GM21360 (cell line): ENCODE measurements around the gene TMSB4X.
A peak's percentile ranks its signal among the peaks of the same experiment; 100 is the strongest.
"Not testable (repeated sequence)": the region's sequence is repeated elsewhere in the genome, so short reads cannot be mapped to it uniquely, and the experiment has no call there.

Experiments used
- ATAC-seq: cut with Tn5 transposase; IDR thresholded peaks from one replicate; pipeline ENCODE4 v1.9.1; 2021; ENCODE audit warnings: mild to moderate bottlenecking, moderate library complexity; ENCODE audit not compliant: unreplicated experiment

TMSB4X gene

GRCh38 chrX:12954981-12955380 lies 19.9 kb upstream of the TMSB4X start:
- ATAC-seq: no peak

- ATAC-seq: peak; percentile 41
Observed at GRCh38 chrX:12955882-12956703, 18.8 kb upstream of the TMSB4X start.

DNA sequence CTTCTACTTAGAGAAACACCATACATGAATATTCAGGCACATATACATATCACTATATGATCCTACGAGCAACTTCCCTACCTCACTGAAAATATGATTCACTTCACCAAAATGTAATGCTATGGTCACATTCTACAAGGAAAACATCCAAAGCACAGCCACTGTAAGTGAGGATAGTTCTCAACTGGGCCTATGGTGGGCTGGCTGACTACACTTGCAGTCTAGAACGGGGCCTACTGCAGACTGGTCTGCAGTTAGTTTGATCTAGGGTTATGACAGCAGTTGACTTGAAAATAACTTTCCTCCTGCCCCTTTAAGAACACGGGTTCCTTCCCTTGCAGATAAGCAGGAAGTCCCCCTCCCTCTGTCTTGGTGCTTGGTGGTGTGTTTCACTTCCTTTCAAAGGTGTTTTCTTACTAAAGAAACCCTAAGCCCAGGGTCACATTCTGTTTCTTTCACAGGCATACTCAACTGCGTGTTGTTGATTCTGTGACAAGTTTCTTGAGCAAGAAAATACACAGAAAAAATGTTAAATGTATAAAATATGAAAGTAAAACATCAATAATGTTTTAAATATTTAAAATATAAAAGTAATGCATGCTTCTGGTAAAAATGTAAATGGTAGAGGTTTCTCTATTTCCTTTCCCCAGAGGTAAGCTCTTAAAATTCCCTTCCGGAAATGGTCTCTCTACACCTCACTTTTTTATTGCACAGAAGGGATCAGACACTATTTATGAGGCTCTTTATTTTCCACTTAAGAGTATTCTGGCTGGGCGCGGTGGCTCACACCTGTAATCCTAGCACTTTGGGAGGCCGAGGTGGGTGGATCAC lies 18.0 kb upstream of the TMSB4X start:
- ATAC-seq: peak; percentile 56

GRCh38 chrX:12958059-12958458 lies 16.9 kb upstream of the TMSB4X start:
- ATAC-seq: no peak

DNA sequence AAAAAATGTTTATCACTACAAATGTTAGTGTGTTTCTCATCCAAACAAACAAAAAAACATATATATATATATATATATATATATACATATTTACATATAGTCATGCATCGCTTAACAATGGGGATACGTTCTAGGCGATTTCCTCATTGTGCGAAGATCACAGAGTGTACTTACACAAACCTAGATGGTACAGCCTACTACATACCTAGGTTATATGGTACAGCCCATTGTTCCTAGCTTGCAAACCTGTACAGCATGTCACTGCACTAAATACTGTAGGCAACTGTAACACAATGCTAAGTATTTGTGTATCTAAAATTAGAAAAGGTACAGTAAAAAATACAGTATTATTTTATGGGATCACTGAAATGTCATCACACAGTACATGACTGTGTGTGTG lies 16.4 kb upstream of the TMSB4X start:
- no peak for ATAC-seq

DNA sequence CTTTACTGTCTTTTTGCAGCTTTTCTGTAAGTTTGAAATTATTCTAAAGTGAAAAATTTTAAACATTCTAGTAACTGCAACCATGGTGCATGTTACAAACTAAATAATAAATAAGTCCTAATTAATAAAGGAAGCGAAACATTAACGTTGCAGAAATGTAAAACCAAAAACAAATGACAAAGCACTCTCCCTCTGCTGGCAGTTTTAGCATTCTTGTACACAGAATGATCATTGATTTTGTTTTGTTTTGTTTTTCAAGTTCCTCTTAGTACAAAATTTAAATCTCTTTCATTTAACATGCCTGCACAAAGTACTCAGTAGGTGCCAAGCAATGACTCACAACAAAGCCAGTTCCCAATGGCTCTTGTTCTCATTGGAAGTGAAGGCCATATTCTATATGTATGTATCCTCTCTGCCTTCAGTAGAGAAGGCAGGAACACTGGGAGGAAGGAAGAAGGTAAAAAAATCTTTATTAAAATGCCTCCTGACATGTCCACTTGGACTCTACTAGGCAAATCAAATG lies 13.7 kb upstream of the TMSB4X start:
- no peak for ATAC-seq

- ATAC-seq: peak; percentile 50
Observed at GRCh38 chrX:12962041-12962504, 12.8 kb upstream of the TMSB4X start.

- not testable (repeated sequence) for ATAC-seq
Observed at GRCh38 chrX:12963210-12963850, 11.6 kb upstream of the TMSB4X start.

GRCh38 chrX:12965131-12965940 lies 9.6 kb upstream of the TMSB4X start:
- no peak for ATAC-seq

DNA sequence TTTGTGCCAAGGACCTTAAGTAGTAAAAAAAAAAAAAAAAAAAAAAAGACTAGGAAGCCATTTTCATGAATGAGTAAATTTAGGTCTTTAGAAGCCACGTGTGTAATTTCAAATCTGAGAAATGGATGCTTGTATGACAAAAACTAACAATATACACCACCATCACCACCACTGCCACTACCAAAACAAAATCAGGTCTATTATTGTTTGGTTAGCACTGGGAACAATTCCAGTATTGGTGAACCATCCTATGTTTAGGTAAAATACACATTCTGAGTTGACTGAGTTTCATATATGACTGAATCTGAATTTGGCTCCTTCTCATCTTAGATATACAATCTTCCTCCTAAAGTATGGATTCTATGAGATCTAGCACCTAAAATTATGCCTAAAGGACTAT lies 8.8 kb upstream of the TMSB4X start:
- no peak for ATAC-seq

DNA sequence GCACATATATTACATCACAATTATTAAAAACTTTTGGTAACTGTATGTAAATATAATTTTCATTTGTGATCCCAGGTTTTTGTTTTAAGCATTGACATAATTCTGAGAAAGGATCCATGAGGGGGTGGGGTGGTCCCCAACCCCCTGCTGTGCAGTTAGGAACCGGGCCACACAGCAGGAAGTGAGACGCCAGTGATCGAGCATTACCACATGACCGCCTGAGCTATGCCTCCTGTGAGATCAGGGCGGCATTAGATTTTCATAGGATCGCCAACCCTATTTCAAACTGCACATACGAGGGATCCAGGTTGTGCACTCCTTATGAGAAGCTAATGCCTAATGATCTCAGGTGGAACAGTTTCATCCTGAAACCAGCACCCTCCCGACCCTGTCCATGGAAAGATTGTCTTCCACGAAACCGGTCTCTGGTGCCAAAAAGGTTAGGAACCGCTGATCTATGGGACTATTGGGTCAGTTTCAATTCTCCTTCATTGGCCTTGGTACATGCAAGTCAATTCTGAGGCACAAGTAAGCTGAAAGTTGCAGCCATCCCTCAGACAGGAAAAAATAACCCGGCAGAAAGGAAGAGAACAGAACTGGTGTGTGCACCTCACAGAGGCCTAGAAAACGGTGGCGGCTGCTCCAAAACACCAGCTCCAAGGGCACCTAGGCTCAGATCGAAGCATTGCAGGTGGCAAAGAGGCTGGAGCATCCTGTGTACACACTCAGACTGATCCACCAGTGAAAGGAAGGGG lies 7.0 kb upstream of the TMSB4X start:
- no peak for ATAC-seq

- no peak for ATAC-seq
Observed at GRCh38 chrX:12970691-12971202, 4.2 kb upstream of the TMSB4X start.

DNA sequence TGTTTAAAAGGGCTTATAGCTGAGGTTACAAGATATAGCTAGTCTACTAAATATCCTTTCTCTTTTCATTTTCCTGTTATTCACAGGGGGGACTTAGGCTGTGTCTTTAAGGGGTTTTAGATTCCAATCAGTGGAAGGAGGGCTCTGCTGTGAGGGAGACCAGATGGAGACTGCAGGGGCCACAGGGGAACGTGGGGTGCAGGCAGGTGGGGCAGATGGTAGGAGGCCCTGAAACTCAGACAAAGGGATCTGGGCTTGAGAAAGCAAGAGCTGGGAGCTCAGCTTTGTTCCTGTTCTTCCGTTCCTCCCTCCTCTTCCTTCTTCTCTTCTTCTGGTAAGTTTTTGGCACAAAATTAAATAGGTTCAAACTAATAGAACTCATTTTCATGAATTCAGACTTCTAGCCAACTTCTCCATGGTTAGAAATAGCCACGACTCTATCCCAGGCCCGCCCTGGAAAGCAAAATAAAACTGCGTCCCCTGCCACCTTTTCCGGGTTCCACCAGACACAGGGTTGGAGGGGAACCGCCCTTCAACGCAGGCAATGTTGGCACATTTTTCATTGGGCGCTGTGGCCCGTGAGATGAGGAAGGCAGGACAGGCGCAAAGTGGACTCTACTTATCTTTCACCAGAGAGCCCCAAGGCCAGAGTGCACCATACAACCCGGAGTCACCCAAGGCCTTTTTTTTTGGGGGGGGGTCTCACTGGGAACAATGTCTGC lies 3.5 kb upstream of the TMSB4X start:
- no peak for ATAC-seq

DNA sequence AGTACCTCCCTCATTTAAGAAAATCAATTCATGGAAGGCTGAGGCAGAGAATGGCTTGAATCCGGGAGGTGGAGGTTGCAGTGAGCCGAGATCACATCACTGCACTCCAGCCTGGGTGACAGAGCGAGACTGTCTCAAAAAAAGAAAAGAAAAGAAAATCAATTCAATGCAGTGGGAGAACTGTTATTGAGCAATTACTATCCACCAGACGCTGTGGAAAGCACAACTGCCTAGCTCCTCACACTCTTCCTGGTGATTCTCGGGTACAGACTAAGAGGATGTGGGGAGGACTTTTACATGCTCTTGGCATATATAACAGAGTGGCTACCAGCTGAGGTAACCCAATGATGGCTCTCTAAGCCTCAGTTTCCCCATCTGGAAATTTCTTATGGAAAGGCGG lies 2.7 kb upstream of the TMSB4X start:
- ATAC-seq: no peak

DNA sequence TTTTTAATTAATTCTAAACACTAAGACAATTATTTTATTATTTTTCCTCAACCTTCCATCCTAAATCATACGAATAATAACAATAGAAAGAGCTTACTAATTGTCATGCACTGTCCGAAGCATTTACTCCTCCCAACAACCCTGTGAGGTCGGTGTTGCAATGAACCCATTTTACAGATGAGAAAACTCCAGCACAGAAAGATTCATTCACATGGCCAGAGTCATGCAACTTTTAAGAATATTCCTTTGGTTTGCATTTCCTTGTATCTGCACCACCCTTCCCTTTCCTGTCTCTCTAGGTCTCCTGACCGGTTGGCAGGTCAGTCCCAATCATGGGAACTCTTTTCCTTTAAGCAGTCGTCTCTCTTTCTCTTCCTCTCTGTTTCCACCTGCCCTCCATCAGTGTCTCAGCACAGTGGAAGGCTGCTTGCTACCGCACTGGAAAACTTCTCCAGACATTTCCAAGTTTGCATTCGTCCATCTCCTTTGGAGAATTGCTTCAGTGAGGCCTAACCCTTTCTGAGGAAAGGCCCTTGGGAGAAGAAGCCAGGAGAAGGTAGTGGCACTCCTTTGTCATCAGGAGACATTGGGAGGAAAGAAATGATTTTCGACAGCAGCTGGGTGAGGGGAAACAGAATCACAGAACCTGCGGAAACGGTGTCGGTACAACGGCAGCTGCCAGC lies 1.9 kb upstream of the TMSB4X start:
- no peak for ATAC-seq

- no peak for ATAC-seq
Observed at GRCh38 chrX:12973561-12974304, 1.2 kb upstream of the TMSB4X start.

DNA sequence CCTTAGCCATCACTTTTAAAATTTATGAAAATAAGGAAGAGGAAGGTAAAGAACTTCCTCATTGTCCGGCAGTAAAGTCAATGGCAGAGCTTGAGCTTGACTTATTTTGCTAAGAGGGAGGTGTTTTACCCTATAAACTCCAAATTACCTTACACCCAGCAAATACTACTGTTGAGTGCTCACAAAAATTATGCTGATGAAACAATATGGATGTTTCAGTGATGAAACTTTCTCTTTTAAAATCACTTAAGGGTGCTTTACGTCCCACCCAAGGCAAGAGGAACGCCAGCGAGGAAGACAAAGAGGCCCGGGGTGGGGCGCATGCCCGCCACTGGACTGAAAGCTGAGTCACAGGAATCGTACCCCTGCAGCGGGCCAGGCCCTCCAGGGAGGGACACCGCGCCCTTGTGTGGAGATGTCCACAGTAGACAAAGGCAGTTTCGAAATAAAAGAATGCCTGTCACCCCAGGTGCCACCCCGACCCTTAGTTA lies 560 bp upstream of the TMSB4X start:
- peak; percentile 9 for ATAC-seq

DNA sequence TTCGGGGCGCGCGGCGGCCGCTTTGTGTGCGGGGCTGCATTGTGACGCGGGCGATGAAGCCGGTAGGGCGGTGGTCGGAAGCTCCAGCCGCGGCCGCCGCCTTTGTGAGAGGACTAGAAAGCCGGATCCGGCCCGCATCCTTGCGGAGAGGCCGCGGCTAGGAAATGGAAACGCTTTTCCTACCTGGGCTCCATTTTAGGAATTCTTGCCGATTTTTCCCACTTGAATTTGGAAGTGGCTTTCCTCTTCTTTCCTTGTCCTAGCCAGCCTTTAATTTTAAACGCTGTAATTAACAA lies 708 bp downstream of the TMSB4X start:
- ATAC-seq: no peak
